ENCODE data around the gene PRODH2. TPM values are rescaled to one million over a fixed set of nuclear protein-coding genes. Genes with fewer than 3 reads are reported as not detected.

Gene PRODH2
- total RNA-seq, 3 donors from 2014 or later = not detected

GRCh38 chr19:35787227-35787799, 25.3 kb downstream of the PRODH2 start:
- ATAC-seq = no peak
- no peaks in the 10 kb centered on the region for H3K4me1 ChIP-seq (ENCODE audit: low read depth)
- no peaks in the 10 kb centered on the region for H3K36me3 ChIP-seq (ENCODE audit: low read depth)
- DNase-seq = no peak
- no peaks in the 10 kb centered on the region for H3K9me3 ChIP-seq
- intact Hi-C loops (cut with DNase I, micrococcal nuclease) = no loop called here
- H3K4me3 ChIP-seq = no peak overlapping the region
- TF ChIP-seq CTCF (IDR thresholded peaks at IDR 0.05) = no peak

GRCh38 chr19:35786299-35787160, 26.1 kb downstream of the PRODH2 start:
- no peaks in the 10 kb centered on the region for H3K9me3 ChIP-seq
- H3K4me1 ChIP-seq (ENCODE audit: low read depth) = no peaks in the 10 kb centered on the region
- DNase-seq = no peak
- H3K4me3 ChIP-seq = no peak overlapping the region
- intact Hi-C loops (cut with DNase I, micrococcal nuclease) = no loop called here
- no peak for ATAC-seq
- no peak for TF ChIP-seq CTCF (IDR thresholded peaks at IDR 0.05)
- H3K36me3 ChIP-seq (ENCODE audit: low read depth) = no peaks in the 10 kb centered on the region

- Histone ChIP-seq H3K4me3 (no peak overlapping the region), H3K36me3 (ENCODE audit: low read depth) (no peaks in the 10 kb centered on the region), H3K9me3 (no peaks in the 10 kb centered on the region), H3K4me1 (ENCODE audit: low read depth) (no peaks in the 10 kb centered on the region)
- intact Hi-C loops (cut with DNase I, micrococcal nuclease) = no loop called here
- no peak for ATAC-seq
- no peak for TF ChIP-seq CTCF (IDR thresholded peaks at IDR 0.05)
- no peak for DNase-seq
These were observed 27.4 kb downstream of the PRODH2 start for GRCh38 chr19:35785339-35785627.

GRCh38 chr19:35784503-35785338, 27.9 kb downstream of the PRODH2 start:
- no peak for DNase-seq
- no peak overlapping the region for H3K4me3 ChIP-seq
- no peaks in the 10 kb centered on the region for H3K4me1 ChIP-seq (ENCODE audit: low read depth)
- no peaks in the 10 kb centered on the region for H3K36me3 ChIP-seq (ENCODE audit: low read depth)
- no peak for ATAC-seq
- H3K9me3 ChIP-seq = no peaks in the 10 kb centered on the region
- no peak for TF ChIP-seq CTCF (IDR thresholded peaks at IDR 0.05)
- intact Hi-C loops (cut with DNase I, micrococcal nuclease) = no loop called here

- DNase-seq = no peak
- no peaks in the 10 kb centered on the region for H3K9me3 ChIP-seq
- intact Hi-C loops (cut with DNase I, micrococcal nuclease) = no loop called here
- no peaks in the 10 kb centered on the region for H3K36me3 ChIP-seq (ENCODE audit: low read depth)
- no peak overlapping the region for H3K4me3 ChIP-seq
- H3K4me1 ChIP-seq (ENCODE audit: low read depth) = no peaks in the 10 kb centered on the region
- peak; percentile 11 for ATAC-seq
- TF ChIP-seq CTCF (IDR thresholded peaks at IDR 0.05) = no peak
These were observed 28.9 kb downstream of the PRODH2 start for GRCh38 chr19:35783469-35784434.
